T-helper 1 cell treated with Interleukin-12 subunit alpha and Interleukin-12 subunit beta and Interleukin-4 antibody, amounts not matched to agents 30 ng/mL and 1 ng/mL, for 36 hours (primary cell): ENCODE results near the gene POLR3F. TPM values are rescaled to one million over a fixed set of nuclear protein-coding genes. Genes with fewer than 3 reads are reported as not detected.
"Not testable (repeated sequence)": the region's sequence is repeated elsewhere in the genome, so short reads cannot be mapped to it uniquely, and the experiment has no call there.

Experiments
- intact Hi-C: fragments of 100-400 bp; cut with micrococcal nuclease; formaldehyde crosslinking; loops from one replicate; pipeline ENCODE4 v1.15.1; 2024
- total RNA-seq: library from RNA; stranded (reverse); gene quantifications from 2 replicates; pipeline ENCODE4 v1.2.3, GENCODE V29; 2022

The POLR3F gene
- total RNA-seq: 10.4 and 10.7 TPM in 2 replicates

DNA sequence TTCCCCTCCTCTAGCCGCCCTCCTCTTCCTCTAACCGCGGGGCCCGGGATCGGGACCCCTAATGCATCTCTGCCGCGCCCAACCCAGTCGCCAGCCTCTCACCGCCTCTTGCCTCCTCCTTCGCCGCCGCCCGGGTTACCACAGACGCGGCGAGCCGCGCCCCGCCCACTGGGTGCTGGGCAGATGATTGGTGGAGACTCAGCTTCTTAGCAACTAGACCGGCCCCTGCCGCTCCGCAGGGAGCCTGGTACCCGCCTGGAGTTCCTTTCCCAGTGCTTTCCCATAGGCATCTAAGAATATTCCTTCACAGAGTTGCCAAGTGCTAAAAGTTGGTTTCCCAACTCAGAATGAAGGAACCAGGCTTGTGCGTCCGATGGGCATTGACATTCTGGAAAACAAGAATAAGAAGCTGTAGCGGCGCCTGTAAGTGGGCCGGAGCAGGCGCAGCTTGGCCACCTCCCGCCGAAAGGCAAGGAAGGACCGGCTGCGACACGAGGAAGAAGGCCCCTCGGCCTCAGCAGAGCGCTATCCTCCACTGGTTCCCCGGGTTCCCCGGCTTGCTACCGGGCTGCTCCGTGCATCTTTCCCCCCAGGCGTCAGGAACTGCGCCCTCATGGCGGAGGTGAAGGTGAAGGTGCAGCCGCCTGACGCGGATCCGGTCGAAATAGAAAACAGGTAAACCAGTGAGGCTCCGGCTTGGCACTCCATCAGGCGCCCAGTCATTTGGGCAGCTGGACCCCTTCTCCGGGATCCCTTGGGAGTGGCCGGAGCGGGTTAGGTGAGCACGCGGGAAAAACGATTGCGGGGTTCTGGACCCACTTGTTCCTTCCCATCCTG, at the start of gene POLR3F, which contains the start of gene DZANK1:
POLR3F (plus strand) TSS at position 497 of the 837 bp plus-strand sequence; CDS start at position 614, 117 bp downstream.
DZANK1 (minus strand) TSS at position 137 of the 837 bp plus-strand sequence. CDS start 1,672 bp downstream, outside the sequence.
- intact Hi-C loops: loop anchor here (1.0 to 10.0 kb wide), 15 partner anchors 30 to 1892 kb away; partner anchors contain the start of genes CFAP61, CRNKL1, KAT14 and KIF16B

DNA sequence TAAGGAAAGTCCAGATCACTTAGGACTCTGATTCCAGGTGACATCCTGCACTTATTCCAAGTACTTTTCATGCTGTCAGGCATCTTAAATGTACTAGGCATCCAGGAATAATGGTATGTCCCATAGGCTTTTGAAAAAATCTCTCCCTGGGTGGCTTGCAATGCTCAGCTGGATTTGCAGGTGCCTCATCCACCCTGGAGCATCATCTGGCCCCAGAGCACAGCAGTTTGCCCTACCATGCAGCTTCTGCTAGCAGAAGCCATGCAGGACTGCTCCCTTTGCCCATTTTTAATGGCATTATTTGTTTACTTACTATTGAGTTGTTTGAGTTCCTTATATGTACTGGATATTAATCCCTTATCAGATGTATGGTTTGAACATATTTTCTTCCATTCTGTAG, 45.6 kb upstream of the POLR3F start:
- intact Hi-C loops: no loop called here

DNA sequence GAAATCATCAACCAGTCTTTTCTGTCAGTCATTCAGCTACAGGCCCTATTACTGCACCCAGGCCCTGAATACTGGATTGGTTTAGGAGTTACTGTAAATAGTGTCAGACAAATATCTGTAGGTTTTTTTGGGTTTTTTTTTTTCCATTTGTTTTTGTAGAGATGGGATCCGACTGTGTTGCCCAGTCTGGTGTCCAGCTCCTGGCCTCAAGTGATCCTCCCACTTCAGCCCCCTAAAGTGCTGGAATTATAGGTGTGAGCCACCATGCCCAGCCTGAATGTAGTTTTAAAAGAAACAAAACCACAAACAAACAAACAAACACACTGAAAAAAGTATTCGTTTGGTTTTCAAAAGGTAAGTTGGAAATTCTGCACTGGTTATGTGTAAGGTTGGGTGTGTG, 40.0 kb upstream of the POLR3F start:
- intact Hi-C loops: no loop called here

- intact Hi-C loops: no loop called here
Measured at GRCh38 chr20:18428490-18429173, 38.6 kb upstream of the POLR3F start.

- intact Hi-C loops: no loop called here
Measured at GRCh38 chr20:18430172-18430826, 36.9 kb upstream of the POLR3F start.

- intact Hi-C loops: no loop called here
Measured at GRCh38 chr20:18431206-18431605, 36.0 kb upstream of the POLR3F start.

DNA sequence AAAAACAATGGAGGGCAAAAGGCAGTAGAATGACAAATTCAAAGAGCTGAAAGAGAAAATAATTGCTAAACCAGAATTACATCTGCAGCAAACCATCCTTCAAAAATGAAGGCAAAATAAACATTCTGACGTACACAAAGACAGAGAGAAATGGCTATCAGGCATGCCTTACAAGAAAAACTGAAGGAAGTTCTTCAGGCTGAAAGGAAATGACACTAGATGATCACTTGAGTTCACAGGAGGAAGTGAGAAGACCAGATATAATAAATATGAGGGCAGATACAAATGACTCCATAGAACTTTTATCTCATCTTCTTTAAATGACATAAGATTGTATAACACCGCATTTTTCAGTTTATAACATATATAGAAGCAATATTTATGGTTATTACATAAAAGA, 30.3 kb upstream of the POLR3F start:
- intact Hi-C loops: no loop called here

DNA sequence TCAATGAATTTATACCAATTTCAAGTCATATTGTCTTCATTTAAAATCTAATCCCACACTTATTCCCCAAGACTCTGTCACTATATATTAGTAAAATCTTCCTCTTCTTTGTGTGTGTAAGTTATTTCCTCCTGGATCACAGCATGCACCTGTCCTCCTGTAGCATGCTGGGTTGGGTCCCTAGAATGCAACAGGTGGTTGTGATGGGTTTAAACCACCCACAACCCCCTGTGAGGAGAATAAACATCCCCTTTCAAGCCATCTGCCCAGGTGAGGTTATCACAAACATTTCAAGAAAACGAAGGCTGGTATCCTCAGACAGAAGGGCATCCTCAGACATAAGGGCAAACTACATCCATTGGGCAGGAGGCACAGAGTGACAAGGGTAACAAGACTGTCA, 26.8 kb upstream of the POLR3F start:
- intact Hi-C loops: no loop called here

GRCh38 chr20:18443886-18444285, 23.3 kb upstream of the POLR3F start:
- intact Hi-C loops: no loop called here

- intact Hi-C loops: no loop called here
Measured at GRCh38 chr20:18456600-18456999, 10.6 kb upstream of the POLR3F start.

DNA sequence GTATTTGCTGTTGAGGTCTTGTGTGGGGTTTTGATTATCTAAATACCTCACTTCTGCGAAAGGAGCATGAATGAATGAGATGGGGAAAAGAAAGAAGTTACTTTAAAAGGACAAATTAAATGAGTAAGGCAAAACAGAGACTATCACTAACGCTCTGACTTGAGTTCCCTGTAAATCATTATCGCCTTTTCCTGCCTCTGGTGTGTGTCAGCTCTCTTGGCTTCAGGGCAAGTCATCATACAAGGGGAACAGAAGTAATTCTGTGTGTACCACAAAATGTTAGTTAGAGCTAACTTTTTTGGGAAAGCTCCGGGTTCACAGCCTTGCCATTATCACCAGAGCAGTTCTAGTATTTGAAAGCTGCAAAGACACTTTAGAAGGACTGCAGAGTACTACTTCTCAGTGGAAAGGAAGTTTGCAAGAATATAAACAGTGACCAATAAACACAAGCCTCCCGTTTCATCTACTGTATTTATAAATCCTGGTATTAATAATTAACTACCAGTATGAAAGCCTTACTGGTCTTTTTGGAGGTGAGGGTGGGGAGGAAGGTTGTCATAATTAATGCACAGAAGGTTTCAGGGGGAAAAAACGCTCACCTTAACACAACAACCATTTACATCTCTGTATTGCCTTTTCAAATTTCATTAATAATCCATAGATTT, 1.5 kb upstream of the POLR3F start:
- intact Hi-C loops: loop anchor here (1.0 to 10.0 kb wide), 5 partner anchors 328 to 1891 kb away; partner anchors contain the start of genes KAT14, KIF16B, MGME1 and PET117

DNA sequence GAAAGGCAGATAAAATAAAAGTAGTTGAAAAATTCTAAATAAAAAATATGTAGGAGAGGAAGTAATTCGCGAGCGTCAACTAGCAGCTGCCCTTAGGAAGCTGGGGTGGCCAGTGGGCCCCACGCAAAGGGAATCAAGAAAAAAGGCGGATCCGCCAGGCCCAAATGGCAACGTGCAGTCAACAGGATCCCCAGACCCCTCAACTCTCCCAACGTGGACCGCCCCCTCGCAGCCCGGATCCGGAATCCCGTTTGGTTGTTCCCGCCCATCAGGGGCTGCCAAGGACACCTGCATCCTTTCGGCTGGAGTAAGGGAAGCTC, 656 bp upstream of the POLR3F start:
- intact Hi-C loops: loop anchor here (1.0 to 10.0 kb wide), 5 partner anchors 329 to 1892 kb away; partner anchors contain the start of genes KAT14, KIF16B, MGME1 and PET117

- intact Hi-C loops: no loop called here
Measured at GRCh38 chr20:18477218-18477617, 10.0 kb downstream of the POLR3F start.

DNA sequence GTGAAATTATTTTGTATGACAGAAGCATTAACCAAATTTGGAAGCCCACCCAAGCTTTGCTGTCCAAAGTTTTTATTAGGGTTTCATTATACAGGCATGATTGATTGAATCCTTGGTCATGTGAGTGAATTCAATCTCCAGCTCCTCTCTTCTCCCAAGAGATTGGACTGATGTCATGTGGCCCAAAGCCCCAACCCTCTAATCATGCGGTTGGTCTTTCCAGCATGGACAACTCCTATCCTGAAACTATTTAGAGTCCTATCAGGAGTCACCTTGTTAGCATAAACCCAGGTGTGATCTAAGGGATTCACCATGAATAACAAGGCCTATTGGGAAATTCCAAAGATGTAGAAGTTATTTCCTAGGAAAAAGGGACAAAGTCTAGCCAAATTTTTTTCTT, 10.6 kb downstream of the POLR3F start:
- intact Hi-C loops: no loop called here

- intact Hi-C loops: no loop called here
Measured at GRCh38 chr20:18481596-18481995, 14.4 kb downstream of the POLR3F start.

DNA sequence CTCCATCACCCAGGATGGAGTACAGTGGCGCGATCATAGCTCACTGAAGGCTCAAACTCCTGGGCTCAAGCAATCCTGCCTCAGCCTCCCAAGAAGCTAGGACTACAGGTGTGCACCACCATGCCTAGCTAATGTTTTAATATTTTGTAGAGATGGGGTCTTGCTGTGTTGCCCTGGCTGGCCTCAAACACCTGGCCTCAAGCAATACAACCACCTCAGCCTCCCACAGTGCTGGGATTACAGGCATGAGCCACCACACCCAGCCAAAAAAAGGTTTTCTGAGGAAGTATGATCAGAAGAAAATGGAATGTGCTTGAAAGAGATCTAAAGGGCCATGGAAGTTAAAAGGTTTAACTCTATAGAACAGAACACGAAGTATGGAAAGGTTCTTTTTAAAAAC, 21.1 kb downstream of the POLR3F start:
- intact Hi-C loops: no loop called here

DNA sequence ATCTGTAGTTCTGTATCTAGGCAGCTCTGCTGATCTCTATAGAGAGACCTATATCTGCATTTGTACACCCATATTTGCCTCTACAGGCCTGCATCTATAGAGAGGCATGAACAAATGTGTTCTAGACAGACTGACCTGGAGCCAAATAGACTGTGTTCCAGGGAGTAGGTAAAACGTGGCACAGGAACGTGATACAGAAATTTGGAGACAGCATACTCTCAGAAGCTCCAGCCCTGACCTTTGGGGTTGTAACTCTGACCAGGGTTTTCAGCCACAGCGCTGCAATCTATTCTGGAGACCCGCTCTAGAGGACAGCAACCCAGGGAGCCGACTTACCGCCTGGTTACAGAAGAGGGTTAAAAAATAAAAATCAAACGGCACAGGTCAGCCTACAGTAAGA, 28.9 kb downstream of the POLR3F start:
- intact Hi-C loops: loop anchor here (1.0 to 2.0 kb wide), 2 partner anchors 10 to 71 kb away; partner anchors contain the start of gene SMIM26

DNA sequence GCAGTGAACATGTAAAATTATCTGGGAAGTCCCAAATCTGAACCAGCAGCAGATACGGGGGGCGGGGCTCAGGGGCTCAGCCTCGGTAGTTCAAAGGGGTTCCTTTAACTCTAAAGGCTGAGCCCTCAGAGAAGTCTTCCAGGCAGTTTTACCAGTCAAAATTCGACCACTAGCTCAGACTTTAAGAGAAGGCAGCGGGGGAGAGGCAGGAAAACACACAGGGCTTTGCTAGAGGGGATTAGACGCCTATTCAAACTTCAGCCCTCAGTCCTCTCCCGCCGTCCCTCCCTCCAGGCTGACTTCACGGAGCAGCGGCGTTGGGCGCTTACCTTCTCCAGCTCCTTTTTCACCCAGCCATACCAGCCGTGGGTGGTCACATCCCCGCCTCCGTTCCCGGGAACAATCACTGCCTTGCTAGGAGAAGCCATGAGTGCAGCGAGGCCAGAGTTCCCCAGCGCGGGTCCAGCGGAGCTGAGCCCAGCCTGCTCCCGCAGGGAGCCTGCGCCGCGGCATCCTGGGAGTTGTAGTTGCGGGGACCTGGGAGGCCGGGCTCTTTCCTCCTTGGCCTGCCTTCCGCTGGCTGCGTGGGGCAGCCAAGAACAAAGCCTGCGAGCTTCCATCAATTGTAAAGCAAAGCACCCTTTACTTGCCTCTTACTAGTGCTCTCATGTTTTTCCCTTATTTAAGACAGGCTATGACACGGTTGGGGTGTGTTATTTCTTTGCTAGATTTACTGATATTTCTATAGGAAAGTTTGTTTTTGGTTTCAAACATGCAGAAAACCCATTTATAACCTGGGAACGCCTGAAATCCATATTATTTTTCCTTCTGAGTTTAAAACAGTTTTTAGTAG, 29.8 kb downstream of the POLR3F start, which contains the start of gene RBBP9:
RBBP9 (minus strand) TSS at position 486 of the 853 bp plus-strand sequence; CDS start at position 428, 58 bp downstream.
- intact Hi-C loops: loop anchor here (1.0 to 2.0 kb wide), 7 partner anchors 10 to 297 kb away; partner anchors contain the start of genes DZANK1, POLR3F, SEC23B and SMIM26

DNA sequence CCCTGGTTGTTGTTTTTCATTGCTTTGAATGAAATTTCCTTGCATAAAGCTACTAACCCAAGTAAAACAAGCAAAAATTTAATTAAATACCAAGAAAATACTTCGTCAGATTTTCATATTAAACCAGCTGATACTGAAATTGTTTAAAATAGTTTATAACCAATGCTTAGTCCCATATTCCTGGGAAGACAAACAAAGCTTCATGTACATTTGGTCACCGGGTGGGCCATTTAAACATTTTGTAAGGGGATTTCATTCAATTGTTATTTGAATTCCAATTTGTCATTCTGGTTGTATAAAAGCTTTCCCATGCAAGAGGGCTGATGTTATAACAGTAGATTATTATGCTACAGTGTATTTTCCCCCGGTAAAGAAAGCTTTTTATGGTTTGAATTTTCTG, 30.4 kb downstream of the POLR3F start:
- intact Hi-C loops: loop anchor here (1.0 to 2.0 kb wide), 6 partner anchors 10 to 297 kb away; partner anchors contain the start of genes DZANK1, POLR3F, SEC23B and SMIM26

DNA sequence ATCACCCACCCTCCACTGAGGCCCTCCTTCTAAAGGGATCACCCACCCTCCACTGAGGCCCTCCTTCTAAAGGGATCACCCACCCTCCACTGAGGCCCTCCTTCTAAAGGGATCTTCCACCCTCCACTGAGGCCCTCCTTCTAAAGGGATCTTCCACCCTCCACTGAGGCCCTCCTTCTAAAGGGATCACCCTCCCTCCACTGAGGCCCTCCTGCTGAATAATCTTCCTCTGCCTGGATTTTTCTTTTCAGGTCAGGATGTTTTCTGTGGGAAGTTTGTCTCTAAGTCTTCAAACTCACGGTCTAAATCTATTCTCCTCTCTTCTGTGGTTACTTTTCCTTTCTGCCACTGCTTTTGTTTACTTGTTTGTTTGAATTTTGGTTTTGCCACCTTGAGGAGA, 34.5 kb downstream of the POLR3F start:
- intact Hi-C loops: not testable (repeated sequence)
